PC-3 (cell line): ENCODE results near the gene FUS. TPM values are rescaled to one million over a fixed set of nuclear protein-coding genes. Genes with fewer than 3 reads are reported as not detected.

Experiments
- ATAC-seq: fragments of 200-7000 bp; cut with Tn5 transposase; 2 replicates; pipeline ENCODE4 v1.9.1; 2020; ENCODE audit warnings: mild to moderate bottlenecking, moderate library complexity
- BruUV-seq: library from RNA; stranded (reverse); fragments of 400-500 nt; replicated peaks from 2 replicates; lab custom pipeline; 2021; lab: Mats Ljungman, UMichigan
- CTCF ChIA-PET: fragments of 300-600 bp; sonication (Branson Sonifier 250); formaldehyde crosslinking; loops from one replicate; lab custom pipeline; 2022; ENCODE audit warnings: antibody characterized with exemption; lab: Charles Lee
- POLR2A ChIA-PET: fragments of 300-600 bp; sonication (Branson Sonifier 250); formaldehyde crosslinking; loops from one replicate; lab custom pipeline; 2022; ENCODE audit warnings: antibody characterized with exemption; ENCODE audit not compliant: unreplicated experiment; lab: Charles Lee
- DNase-seq: peaks from one replicate; pipeline ENCODE4 v3.0.0-alpha.2; 2015
- H2AFZ ChIP-seq: fragments of 300-600 bp; sonication (generic); 2 replicates; pipeline ENCODE4 v1.6.0; 2016; ENCODE audit warnings: antibody characterized with exemption, low read length
- H3F3A ChIP-seq: fragments of 300-600 bp; sonication (generic); one replicate; pipeline ENCODE4 v1.6.0; 2017; ENCODE audit warnings: antibody characterized with exemption, low read length, control low read depth, mild to moderate bottlenecking; ENCODE audit not compliant: unreplicated experiment
- H3K27ac ChIP-seq: fragments of 300-600 bp; sonication (generic); 2 replicates; pipeline ENCODE4 v1.5.1; 2016; ENCODE audit warnings: mild to moderate bottlenecking, low read length
- H3K27me3 ChIP-seq: fragments of 300-600 bp; sonication (generic); 2 replicates; pipeline ENCODE4 v1.6.1; 2016; ENCODE audit warnings: low read length, mixed read lengths
- H3K36me3 ChIP-seq: fragments of 300-600 bp; sonication (generic); 2 replicates; pipeline ENCODE4 v1.6.1; 2016; ENCODE audit warnings: low read depth, mixed run types, low read length, mixed read lengths
- H3K4me1 ChIP-seq: fragments of 300-600 bp; sonication (generic); 2 replicates; pipeline ENCODE4 v1.5.1; 2016; ENCODE audit warnings: low read length; ENCODE audit not compliant: insufficient read depth
- H3K4me2 ChIP-seq: fragments of 300-600 bp; sonication (generic); 2 replicates; pipeline ENCODE4 v1.6.0; 2016; ENCODE audit warnings: low read length
- H3K4me3 ChIP-seq: fragments of 300-600 bp; sonication (generic); 2 replicates; pipeline ENCODE4 v1.5.1; 2016; ENCODE audit warnings: mild to moderate bottlenecking, low read length, mixed read lengths
- H3K79me2 ChIP-seq: fragments of 300-600 bp; sonication (generic); 2 replicates; pipeline ENCODE4 v1.6.1; 2017; ENCODE audit warnings: low read length, mixed read lengths
- H3K9ac ChIP-seq: fragments of 300-600 bp; sonication (generic); 2 replicates; pipeline ENCODE4 v1.6.0; 2016; ENCODE audit warnings: mild to moderate bottlenecking, low read length
- H3K9me2 ChIP-seq: fragments of 300-600 bp; sonication (generic); replicated peaks from 2 replicates; pipeline ENCODE4 v1.6.1; 2016; ENCODE audit warnings: mixed run types, low read length, mixed read lengths
- H3K9me3 ChIP-seq: fragments of 300-600 bp; sonication (generic); 2 replicates; pipeline ENCODE4 v1.6.1; 2016; ENCODE audit warnings: low read length, mixed read lengths
- H4K20me1 ChIP-seq: fragments of 300-600 bp; sonication (generic); 2 replicates; pipeline ENCODE4 v1.6.1; 2016; ENCODE audit warnings: low read length, mixed read lengths
- EZH2 ChIP-seq: fragments of 300-600 bp; sonication (generic); IDR thresholded peaks from one replicate; pipeline ENCODE4 v1.6.1; 2017; ENCODE audit warnings: antibody characterized with exemption, mild to moderate bottlenecking, low read length; ENCODE audit not compliant: unreplicated experiment
- EZH2phosphoT487 ChIP-seq: fragments of 300-600 bp; sonication (generic); IDR thresholded peaks from 2 replicates; pipeline ENCODE4 v1.6.1; 2018; ENCODE audit warnings: mild to moderate bottlenecking, antibody characterized with exemption, low read length, borderline replicate concordance
- intact Hi-C: fragments of 100-400 bp; cut with micrococcal nuclease; formaldehyde crosslinking; loops from 2 replicates; pipeline ENCODE4 v1.9.0; 2023
- total RNA-seq: library from RNA; depleted of rRNA; stranded (reverse); fragments of >200 nt; gene quantifications from 2 replicates; pipeline ENCODE4 v1.2.3, GENCODE V29; 2014
- TF ChIP-seq, protein P1 (sequence below): fragments of 300-600 bp; sonication (generic); conservative IDR thresholded peaks from 2 replicates; pipeline ENCODE4 v1.5.1; 2017; ENCODE audit warnings: antibody characterized with exemption, low read depth, mild to moderate bottlenecking, low read length

Gene FUS
- total RNA-seq, 1 experiment from 2014 or later = 43.0 TPM

DNA sequence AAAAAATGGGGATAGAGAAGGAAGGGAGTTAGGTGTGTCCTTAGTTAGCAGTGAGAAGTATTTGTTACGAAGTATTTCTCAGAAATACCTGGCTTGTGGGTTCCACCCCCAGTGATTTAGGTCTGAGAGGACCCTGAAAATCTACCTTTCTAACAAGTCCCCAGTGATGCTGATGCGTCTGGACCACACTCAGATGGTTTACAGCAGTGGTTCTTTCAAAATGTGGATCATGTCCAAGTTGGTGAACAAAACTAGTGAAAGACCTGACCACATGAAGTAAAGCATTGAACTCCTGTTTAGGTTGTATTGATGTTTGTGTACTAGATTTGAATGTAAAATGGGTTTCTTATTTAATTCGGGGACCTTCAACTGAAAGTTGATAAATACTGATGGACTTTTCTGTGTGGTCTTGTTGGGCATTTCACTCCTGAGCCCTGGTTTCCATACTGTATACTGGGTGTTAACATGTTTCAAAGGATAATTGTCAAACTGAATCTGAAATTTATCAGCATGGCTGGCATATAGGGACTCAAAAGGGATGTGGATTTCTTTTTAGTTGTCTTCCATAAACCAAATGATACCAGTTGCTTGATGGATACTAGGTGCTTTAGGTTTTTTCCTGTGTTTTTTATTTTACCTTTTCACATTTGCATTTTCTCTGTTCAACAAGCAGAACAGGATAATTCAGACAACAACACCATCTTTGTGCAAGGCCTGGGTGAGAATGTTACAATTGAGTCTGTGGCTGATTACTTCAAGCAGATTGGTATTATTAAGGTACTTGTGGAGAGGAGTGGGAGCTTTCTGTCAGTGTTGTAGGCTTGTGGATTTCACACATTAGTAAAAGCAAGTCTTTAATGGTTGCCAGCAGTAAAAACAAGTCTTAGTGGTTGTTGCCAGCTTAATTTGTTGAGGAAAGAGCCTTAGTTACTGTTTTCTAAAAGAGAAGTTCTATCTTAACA lies 8.8 kb downstream of the FUS start:
- no peaks in the 10 kb centered on the region for H3K9me3 ChIP-seq
- CTCF ChIA-PET = no interaction called here

DNA sequence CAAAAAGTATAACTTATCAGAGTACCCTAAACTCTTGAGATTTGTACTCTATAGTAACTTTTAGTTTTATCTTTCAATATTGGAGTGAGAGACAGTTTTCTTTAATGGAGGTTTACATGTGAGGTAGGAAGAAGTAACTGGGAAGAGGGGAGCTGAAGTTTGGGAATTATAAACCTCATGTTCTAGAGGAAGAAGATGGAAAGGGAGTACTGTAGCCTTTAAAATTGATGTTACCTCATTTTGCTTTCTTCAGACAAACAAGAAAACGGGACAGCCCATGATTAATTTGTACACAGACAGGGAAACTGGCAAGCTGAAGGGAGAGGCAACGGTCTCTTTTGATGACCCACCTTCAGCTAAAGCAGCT lies 9.5 kb downstream of the FUS start:
- H2AFZ ChIP-seq = no peak overlapping the region
- no peak for TF ChIP-seq EZH2
- TF ChIP-seq, protein P1, sequence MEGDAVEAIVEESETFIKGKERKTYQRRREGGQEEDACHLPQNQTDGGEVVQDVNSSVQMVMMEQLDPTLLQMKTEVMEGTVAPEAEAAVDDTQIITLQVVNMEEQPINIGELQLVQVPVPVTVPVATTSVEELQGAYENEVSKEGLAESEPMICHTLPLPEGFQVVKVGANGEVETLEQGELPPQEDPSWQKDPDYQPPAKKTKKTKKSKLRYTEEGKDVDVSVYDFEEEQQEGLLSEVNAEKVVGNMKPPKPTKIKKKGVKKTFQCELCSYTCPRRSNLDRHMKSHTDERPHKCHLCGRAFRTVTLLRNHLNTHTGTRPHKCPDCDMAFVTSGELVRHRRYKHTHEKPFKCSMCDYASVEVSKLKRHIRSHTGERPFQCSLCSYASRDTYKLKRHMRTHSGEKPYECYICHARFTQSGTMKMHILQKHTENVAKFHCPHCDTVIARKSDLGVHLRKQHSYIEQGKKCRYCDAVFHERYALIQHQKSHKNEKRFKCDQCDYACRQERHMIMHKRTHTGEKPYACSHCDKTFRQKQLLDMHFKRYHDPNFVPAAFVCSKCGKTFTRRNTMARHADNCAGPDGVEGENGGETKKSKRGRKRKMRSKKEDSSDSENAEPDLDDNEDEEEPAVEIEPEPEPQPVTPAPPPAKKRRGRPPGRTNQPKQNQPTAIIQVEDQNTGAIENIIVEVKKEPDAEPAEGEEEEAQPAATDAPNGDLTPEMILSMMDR = no peak
- TF ChIP-seq EZH2phosphoT487 = no peak
- CTCF ChIA-PET = no interaction called here
- POLR2A ChIA-PET = no interaction called here
- no peaks in the 10 kb centered on the region for H3K9me2 ChIP-seq
- DNase-seq (no peak), ATAC-seq (no peak)
- H3F3A ChIP-seq = no peaks in the 10 kb centered on the region
- H3K79me2 ChIP-seq = peaks cover 33% of the 10 kb centered on the region
- BruUV-seq = no TSS peak
- no peak overlapping the region for H3K27ac ChIP-seq
- no peak overlapping the region for H3K9ac ChIP-seq
- H3K4me3 ChIP-seq = no peak overlapping the region
- peaks cover 87% of the 10 kb centered on the region for H3K36me3 ChIP-seq
- peaks cover 67% of the 10 kb centered on the region for H4K20me1 ChIP-seq
- H3K9me3 ChIP-seq = no peaks in the 10 kb centered on the region
- H3K4me1 ChIP-seq = no peaks in the 10 kb centered on the region
- H3K4me2 ChIP-seq = no peak overlapping the region
- H3K27me3 ChIP-seq = no peaks in the 10 kb centered on the region
- intact Hi-C loops = no loop called here

More for the DNA sequence above, 8.8 kb downstream of the FUS start:
- Histone ChIP-seq H3K4me2 (no peak overlapping the region), H3K4me1 (no peaks in the 10 kb centered on the region), H2AFZ (no peak overlapping the region), H3K9me2 (no peaks in the 10 kb centered on the region), H4K20me1 (peaks cover 71% of the 10 kb centered on the region), H3K79me2 (peaks cover 39% of the 10 kb centered on the region), H3F3A (no peaks in the 10 kb centered on the region), H3K27me3 (no peaks in the 10 kb centered on the region), H3K27ac (no peak overlapping the region), H3K9ac (no peak overlapping the region), H3K36me3 (peaks cover 91% of the 10 kb centered on the region), H3K4me3 (no peak overlapping the region)
- POLR2A ChIA-PET = no interaction called here
- DNase-seq = no peak
- intact Hi-C loops = no loop called here
- TF ChIP-seq EZH2phosphoT487 (no peak), EZH2 (no peak)
- TF ChIP-seq, protein P1 = no peak
- ATAC-seq = no peak
- no TSS peak for BruUV-seq

DNA sequence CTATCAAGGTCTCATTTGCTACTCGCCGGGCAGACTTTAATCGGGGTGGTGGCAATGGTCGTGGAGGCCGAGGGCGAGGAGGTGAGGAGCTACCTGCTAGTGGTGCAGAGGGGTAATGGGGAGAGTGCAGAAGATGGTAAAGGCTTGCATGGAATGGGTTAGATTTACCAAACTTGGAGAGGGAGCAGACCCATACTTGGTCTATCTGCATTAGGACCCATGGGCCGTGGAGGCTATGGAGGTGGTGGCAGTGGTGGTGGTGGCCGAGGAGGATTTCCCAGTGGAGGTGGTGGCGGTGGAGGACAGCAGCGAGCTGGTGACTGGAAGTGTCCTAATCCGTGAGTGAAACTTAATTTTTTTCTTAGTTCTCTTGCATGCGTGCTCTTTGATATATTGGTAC lies 10.1 kb downstream of the FUS start:
- intact Hi-C loops = no loop called here

More for the DNA sequence above, 10.1 kb downstream of the FUS start:
- no peak for ATAC-seq
- Histone ChIP-seq H3K9me2 (no peaks in the 10 kb centered on the region), H3K36me3 (peaks cover 88% of the 10 kb centered on the region), H3K4me2 (no peak overlapping the region), H3K79me2 (peaks cover 27% of the 10 kb centered on the region), H3K4me1 (no peaks in the 10 kb centered on the region), H3F3A (no peaks in the 10 kb centered on the region), H3K27ac (no peak overlapping the region), H3K9me3 (no peaks in the 10 kb centered on the region), H3K27me3 (no peaks in the 10 kb centered on the region), H2AFZ (no peak overlapping the region), H3K9ac (no peak overlapping the region), H4K20me1 (peaks cover 67% of the 10 kb centered on the region), H3K4me3 (no peak overlapping the region)
- POLR2A ChIA-PET = no interaction called here
- BruUV-seq = no TSS peak
- CTCF ChIA-PET = no interaction called here
- no peak for DNase-seq
- no peak for TF ChIP-seq EZH2
- TF ChIP-seq, protein P1 = no peak
- TF ChIP-seq EZH2phosphoT487 = no peak
